ENCODE data around the gene COPZ1.

Gene COPZ1

DNA sequence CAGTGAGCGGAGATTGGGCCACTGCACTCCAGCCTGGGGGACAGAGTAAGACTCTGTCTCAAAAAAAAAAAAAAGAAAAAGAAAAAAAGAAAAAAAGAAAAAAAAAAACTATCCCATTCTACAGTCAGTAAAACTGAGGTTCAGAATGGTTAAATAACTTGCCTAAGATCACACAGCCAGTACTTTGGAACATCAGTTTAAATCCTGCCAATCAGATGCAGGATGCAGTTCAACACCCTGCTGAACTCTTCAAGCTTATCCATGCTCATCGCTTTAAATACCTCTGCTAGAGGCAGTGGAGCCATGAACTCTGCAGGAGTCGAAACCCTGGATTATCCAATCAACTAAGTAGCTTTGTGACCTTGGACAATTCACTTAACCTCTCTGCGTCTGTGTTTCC lies 56.2 kb downstream of the COPZ1 start:
- DNase-seq = no peak

GRCh38 chr12:54383041-54383609 lies 58.2 kb downstream of the COPZ1 start:
- no peak for DNase-seq

- DNase-seq = no peak
These were observed 59.7 kb downstream of the COPZ1 start, which contains the start of gene ZNF385A for GRCh38 chr12:54384591-54385041. Gene ZNF385A (minus strand): TSS chr12:54384733. CDS start chr12:54384514, 219 bp downstream.

DNA sequence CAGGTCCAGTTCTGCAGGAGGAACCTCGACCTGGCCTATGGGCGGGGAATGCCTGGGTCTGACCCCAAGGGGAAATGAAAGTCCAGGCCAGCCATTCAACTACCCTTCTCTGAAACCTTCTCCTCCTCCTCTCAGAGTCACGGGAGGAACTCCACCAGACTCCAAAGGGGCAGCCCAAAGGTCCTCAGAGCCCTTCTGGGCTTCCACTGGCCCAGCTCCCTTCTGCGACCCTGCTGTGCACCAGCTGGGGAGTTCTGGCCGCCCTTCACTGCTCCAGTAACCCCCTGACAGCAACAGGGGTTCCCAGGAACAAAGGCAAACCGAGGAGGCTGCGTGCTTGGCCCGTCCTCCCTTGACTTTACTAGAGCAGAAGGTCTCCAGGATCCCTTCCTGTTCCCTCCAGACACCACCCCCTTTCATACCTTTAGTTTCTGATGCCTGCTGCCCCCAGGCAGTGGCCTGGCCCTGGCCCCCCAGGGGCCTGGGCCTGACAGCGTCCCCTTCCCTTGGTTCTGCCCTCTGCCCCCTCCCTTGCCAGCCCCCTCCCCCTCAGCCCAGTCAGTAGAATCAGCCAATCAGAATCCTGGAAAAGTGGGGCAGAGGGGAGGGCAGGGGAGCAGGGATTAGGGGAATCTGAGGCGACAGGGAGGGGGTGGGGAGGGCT lies 60.5 kb downstream of the COPZ1 start:
- DNase-seq = no peak

DNA sequence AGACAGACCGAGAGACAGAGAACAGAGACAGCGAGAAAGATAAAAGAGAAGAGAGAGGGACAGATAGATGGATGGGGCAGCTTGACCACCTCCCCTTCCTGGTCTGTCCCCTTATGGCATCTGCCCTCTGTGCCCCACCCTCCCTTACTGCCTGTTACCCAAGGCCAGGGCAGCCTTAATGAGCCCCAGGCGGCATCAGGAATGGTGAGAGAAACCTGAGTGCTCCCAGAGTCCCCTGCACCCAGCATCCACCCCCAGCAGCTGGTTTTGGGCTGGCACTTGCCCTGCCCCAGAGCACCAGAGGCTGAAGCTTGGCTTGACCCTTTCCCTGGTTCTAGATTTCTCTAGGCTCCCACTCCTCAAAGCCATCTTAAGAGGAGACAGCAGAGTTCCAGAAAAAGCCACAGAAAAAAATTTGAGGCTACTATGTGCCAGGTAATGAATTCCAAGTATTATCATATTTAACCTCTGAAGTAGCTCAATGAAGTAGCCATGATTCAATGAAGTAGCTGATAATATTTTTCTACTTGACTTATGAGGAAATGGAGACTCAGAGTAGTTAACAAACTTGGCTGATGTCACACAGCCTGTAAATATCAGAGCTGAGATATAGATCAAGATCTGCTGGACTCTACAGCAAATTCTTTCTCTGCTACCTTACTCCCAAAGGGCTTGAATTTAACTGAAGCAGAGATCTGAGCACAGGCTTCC lies 61.6 kb downstream of the COPZ1 start:
- no peak for DNase-seq

DNA sequence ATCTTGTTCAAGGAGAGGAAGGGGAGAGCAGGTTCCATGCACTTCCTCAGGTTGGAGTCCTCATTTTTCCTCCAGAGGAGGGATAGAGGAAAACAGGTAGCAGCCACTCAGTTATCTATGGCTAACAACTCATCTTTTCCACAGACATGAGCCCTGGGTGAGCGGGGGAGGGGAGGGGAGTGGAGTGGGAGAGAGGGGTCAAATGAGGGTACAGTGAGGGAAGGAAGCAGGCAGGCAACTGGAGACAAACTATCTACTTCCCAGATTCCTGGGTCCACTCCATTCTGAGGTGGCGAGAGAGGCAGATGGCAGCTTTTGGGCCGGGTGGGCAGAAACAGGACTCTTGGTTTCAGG lies 62.2 kb downstream of the COPZ1 start:
- no peak for DNase-seq

DNA sequence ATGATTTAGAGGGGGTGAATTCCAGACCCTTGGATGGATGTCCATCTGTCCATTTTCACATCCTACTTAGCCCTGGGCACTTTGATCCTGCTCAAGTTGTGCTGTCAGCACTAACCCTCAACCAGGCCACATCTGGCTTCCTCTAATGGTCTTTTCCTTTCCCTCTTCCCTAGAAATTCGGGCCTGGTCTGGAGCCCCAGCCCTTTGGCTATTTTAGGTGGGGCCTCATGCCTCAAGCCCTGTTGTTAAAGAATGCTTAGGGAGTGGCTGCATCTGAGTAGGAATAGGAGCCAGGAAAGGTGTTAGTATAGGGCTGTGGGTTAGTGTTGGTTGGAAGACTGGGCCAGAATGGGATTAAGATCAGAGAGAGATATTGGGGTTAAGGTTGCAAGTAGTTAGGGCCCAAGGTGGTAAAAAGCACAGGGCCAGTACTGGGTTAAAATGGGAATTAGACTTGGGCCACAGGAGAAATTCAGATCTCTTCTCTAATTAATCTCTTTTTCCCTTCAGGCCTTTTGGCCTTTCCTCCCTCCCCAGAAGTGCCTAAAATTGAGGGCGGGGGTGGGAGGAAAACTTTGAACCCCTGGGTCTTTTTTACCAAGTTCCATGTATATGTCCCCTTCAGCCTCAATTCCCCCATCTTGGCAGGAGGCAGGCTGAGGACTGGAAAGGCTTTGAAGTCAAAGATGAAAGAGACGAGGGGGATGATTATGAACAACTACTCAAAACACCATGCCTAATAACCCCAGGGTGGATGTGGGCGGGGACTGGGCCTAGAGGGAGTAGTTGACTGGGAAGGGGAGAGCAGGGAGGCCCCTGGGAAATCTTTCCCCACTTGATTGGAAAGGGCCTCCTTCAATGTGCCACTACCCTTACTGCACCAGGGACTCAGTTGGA lies 63.6 kb downstream of the COPZ1 start:
- no peak for DNase-seq

- no peak for DNase-seq
These were observed 64.2 kb downstream of the COPZ1 start for GRCh38 chr12:54389134-54389508.

DNA sequence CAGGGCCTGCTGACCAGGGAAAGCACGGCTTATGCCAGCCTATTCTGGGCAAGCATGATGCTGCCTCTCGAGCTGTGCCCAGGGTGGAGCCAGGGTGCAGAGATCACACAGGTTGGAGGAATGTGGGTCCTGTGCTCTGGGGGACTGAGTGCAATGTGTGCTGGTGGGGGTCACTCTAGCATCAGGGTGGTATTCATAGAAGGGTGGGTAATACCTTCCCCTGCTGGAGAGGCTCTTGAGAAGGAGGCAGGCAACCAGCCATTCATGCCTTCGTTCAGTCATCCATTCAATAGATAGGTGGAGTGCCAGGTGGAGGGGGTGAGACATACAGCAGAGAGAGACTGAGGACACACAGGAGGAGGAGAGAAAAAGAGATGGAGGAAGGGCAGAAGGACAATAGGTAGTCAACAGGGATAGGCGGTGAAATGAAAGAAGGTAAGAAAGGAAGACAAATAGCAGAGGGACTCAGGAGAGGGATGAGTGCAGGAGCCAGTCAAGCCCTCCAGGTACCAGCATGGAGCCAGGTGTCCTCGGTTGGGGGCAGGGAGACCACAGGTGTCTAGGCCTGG lies 64.8 kb downstream of the COPZ1 start:
- no peak for DNase-seq

- no peak for DNase-seq
These were observed 65.3 kb downstream of the COPZ1 start for GRCh38 chr12:54390176-54390667.

GRCh38 chr12:54390668-54391551 lies 66.0 kb downstream of the COPZ1 start:
- peak; percentile 70 to 74 for DNase-seq

DNA sequence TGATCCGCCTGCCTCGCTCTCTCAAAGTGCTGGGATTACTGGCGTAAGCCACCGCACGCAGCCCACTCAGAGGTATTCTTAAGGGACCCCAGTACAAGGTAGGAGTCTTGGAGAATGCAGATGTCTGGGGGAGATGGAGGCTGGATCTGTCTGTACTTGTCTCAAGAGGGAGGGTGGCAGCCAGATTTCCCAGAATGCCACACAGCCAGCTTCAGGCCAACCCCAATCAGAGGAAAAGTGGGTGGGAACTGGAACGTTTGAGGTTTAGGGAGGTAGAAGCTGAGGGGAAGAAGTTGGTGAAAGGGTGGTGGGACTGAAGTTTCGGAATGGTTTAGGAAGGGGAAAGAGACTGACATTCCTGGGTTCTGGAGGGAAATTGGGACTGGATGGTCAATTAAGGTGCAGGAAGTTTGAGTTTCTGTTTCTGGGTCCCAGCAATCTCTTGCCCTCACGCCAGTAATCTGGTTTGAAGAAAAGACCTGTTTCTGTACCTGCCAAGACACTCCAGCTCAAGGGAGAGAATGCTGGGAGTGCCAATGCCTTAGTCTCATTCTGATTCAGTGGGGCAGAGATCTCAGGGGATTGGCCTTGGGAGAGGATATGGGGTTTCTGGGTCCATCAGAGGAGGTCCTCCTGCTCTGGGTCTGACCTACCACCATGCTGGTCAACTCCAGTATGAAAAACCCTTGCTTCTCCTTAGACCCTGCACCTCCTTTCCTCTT lies 67.7 kb downstream of the COPZ1 start:
- no peak for DNase-seq

DNA sequence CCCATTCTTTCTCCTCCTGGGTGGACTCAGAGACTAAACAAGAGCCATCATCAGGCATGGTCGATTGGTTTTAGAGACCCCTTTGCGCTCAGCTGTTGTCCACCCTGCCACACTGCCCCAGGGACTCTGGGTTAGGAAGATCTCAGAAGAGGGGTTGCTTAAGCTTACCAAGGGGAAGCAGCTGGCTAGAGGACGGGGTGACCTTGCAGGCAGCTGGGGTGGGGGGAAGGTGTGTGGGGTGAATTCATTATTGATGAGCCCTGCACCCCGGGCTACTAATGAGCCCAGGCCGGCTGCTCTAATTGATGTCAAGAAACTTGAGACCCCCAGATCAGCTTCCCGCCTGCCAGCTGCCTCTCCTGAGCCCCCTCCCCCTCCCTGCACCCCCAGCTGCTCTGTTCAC lies 68.3 kb downstream of the COPZ1 start:
- no peak for DNase-seq

DNA sequence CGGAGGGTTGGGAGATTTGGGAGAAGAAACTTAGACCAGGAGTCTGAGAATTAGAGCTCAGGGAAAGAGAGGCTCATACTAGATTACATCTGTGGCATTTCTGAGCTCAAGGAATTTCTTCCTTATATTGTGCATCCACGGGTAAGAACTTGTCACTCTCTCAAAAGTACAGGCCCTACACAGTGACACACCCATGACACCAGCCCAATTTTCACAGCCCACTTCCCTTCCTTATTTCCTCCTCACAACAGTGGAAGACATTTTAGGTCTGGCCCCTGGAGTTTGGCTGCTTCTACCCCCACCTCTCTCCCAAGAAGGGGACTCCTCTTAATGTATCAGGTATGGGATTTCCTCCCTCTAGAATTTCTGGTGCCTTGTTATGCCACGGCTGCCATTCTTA lies 68.8 kb downstream of the COPZ1 start:
- DNase-seq = no peak

DNA sequence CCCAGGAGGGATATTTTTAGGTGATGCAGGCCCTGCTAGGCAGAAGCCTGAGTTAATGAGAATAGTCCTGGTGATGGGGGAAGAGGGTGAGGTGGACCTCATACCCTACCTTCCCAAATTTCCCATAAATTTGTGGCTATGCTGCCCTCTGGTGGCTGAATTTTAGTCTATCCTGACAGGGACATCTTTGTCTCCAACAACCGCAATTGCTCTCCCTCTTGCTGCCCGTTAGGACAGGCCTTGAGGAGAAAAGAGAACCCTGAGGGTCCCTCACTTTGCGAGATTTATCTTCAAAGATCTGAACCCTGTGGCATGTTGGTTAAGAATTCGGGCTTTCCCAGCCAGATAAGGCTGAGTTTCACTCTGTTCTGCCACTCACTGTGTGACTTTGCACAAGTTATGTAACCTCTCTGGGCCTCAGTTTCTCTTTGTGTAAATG lies 69.4 kb downstream of the COPZ1 start:
- DNase-seq = peak in 1 of 2 experiments; percentile 27

GRCh38 chr12:54394986-54395385 lies 70.1 kb downstream of the COPZ1 start:
- DNase-seq = no peak

- DNase-seq = no peak
These were observed 70.6 kb downstream of the COPZ1 start for GRCh38 chr12:54395545-54395944.

DNA sequence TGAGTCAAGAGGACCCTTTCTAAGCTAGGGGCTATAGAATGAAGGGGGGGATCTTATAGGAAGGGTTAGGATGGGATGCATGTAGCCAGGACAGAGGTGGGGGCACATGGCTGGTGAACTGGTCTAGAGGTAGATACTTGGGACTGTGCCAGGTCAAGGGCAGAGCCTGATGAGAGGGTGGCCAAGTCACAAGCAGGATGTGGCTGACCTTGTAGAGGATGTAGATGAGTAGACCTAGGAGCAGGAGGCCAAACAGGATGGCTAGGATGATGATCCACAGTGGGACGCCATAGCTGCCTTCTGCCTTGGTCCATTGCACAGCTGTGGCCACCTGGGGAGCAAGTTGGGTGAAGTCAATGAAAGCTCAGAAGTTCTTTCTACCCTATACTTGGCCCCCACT lies 72.2 kb downstream of the COPZ1 start:
- no peak for DNase-seq

DNA sequence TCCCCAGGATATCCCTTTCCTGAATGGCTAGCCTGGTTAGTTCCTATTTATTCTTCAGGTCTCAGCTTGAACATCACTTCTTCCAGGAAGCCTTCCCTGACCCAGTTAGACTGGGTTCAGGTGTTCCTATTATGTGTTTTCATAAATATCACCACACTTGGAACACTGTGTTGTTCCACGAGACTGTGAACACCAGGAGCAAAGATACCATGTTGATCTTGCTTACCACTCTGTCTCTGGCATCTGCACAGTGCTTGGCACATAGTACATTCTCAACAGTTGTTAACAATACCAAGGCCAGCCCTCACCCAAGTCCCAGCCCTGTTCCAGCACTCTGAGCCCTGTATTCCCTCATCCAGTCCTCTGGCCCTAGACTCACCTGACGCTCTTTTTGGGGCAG lies 73.3 kb downstream of the COPZ1 start:
- no peak for DNase-seq

GRCh38 chr12:54398995-54399793 lies 74.3 kb downstream of the COPZ1 start:
- DNase-seq = peak; percentile 26 to 64
